Measurements from ENCODE around the gene RGCC.

DNA sequence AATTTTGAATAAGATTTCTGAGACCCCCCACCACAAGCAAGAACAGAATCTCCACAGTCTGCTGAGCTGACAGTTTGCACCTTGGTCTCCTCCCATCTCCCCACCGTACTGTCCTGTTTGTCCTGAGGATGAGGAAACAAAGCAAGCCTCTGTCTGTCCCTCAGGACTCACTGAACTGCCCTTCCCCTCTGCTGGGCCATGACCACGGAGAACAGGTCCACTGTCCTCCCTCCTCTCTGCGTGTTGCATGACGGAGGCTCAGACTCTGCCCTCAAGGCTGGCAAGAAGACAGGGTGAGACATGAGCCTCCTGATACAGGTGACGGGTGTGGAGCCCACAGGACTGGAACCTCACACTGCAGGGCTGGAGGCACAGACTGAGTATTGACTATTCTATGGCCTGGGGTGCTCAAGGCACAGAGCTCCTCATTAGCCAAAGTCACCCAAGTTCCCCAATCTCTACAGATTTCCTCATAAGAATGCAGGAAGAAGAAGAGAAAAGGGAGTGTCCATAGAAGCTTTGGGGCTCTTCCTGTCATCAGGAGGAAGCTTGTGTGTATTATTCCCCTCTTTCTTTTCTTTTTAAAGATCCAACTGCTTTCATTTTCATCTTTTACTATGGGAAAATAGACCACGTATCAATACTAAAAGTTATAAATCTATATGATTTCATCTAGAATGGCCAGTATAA is 22.4 kb upstream of the RGCC start:
- no peak for TF ChIP-seq POLR2A (IDR thresholded peaks at IDR 0.05)
- TF ChIP-seq, protein P1, sequence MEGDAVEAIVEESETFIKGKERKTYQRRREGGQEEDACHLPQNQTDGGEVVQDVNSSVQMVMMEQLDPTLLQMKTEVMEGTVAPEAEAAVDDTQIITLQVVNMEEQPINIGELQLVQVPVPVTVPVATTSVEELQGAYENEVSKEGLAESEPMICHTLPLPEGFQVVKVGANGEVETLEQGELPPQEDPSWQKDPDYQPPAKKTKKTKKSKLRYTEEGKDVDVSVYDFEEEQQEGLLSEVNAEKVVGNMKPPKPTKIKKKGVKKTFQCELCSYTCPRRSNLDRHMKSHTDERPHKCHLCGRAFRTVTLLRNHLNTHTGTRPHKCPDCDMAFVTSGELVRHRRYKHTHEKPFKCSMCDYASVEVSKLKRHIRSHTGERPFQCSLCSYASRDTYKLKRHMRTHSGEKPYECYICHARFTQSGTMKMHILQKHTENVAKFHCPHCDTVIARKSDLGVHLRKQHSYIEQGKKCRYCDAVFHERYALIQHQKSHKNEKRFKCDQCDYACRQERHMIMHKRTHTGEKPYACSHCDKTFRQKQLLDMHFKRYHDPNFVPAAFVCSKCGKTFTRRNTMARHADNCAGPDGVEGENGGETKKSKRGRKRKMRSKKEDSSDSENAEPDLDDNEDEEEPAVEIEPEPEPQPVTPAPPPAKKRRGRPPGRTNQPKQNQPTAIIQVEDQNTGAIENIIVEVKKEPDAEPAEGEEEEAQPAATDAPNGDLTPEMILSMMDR (IDR thresholded peaks at IDR 0.05), result no peak

Data from uterus (tissue), 2 donors.